Neuronal stem cell (in vitro differentiated cells): Measurements from ENCODE around the gene LYRM1.
A peak's percentile ranks its signal among the peaks of the same experiment; 100 is the strongest.
"Not testable (repeated sequence)": the region's sequence is repeated elsewhere in the genome, so short reads cannot be mapped to it uniquely, and the experiment has no call there.

ENCODE experiments used
- DNase-seq: peaks from one replicate; pipeline ENCODE4 v3.0.0-alpha.2; 2013; ENCODE audit warnings: low spot score
- H2AFZ ChIP-seq: one replicate; pipeline ENCODE4 v1.6.1; 2013; ENCODE audit warnings: mild to moderate bottlenecking, low read length, inconsistent platforms
- H2AK5ac ChIP-seq: 2 replicates; pipeline ENCODE4 v1.6.1; 2013; ENCODE audit warnings: low read depth, mild to moderate bottlenecking, inconsistent platforms, low read length, moderate library complexity, mixed read lengths
- H2BK120ac ChIP-seq: 2 replicates; pipeline ENCODE4 v1.6.1; 2013; ENCODE audit warnings: low read depth, mild to moderate bottlenecking, inconsistent platforms, low read length, moderate library complexity, mixed read lengths
- H2BK12ac ChIP-seq: one replicate; pipeline ENCODE4 v1.6.1; 2013; ENCODE audit warnings: low read length, inconsistent platforms
- H2BK15ac ChIP-seq: 2 replicates; pipeline ENCODE4 v1.6.1; 2013; ENCODE audit warnings: mild to moderate bottlenecking, low read length, inconsistent platforms, mixed read lengths
- H2BK5ac ChIP-seq: one replicate; pipeline ENCODE4 v1.6.1; 2013; ENCODE audit warnings: inconsistent platforms, mild to moderate bottlenecking, low read length, moderate library complexity
- H3K14ac ChIP-seq: one replicate; pipeline ENCODE4 v1.6.1; 2013; ENCODE audit warnings: low read length, inconsistent platforms
- H3K18ac ChIP-seq: 2 replicates; pipeline ENCODE4 v1.6.1; 2013; ENCODE audit warnings: low read length, inconsistent platforms
- H3K23ac ChIP-seq: 2 replicates; pipeline ENCODE4 v1.6.1; 2013; ENCODE audit warnings: low read depth, mild to moderate bottlenecking, mixed read lengths, low read length, inconsistent platforms; ENCODE audit not compliant: poor library complexity
- H3K27ac ChIP-seq: replicated peaks from 3 replicates; pipeline ENCODE4 v1.5.1; 2013; ENCODE audit warnings: low read length, inconsistent platforms
- H3K27me3 ChIP-seq, 3 experiments: 2 replicates each; pipeline ENCODE4 v1.6.1; 2013; ENCODE audit warnings: low read length in 3 of 3, mild to moderate bottlenecking in 2 of 3, inconsistent platforms in 1 of 3, low read depth in 1 of 3, mixed read lengths in 1 of 3, moderate library complexity in 1 of 3; ENCODE audit not compliant: control insufficient read depth in 3 of 3, insufficient read depth in 3 of 3
- H3K36me3 ChIP-seq, 2 donors: replicated peaks in 1 of 2; 2 replicates each; pipeline ENCODE4 v1.6.1; 2013; ENCODE audit warnings: low read length in 2 of 2; ENCODE audit not compliant: control insufficient read depth in 2 of 2, insufficient read depth in 2 of 2
- H3K4ac ChIP-seq: 2 replicates; pipeline ENCODE4 v1.6.1; 2013; ENCODE audit warnings: inconsistent platforms, mild to moderate bottlenecking, low read length, moderate library complexity
- H3K4me1 ChIP-seq, 2 donors: 1 replicate in 1 of 2; 2 replicates in 1 of 2; pipeline ENCODE4 v1.6.1; 2013; ENCODE audit warnings: low read length in 2 of 2, low read depth in 1 of 2; ENCODE audit not compliant: control insufficient read depth in 2 of 2, insufficient read depth in 1 of 2
- H3K4me2 ChIP-seq: one replicate; pipeline ENCODE4 v1.6.1; 2013; ENCODE audit warnings: mild to moderate bottlenecking, low read length, inconsistent platforms; ENCODE audit not compliant: insufficient read depth, poor library complexity, severe bottlenecking
- H3K4me3 ChIP-seq, 2 donors: 2 replicates each; pipeline ENCODE4 v1.5.1; 2013; ENCODE audit warnings: low read length in 2 of 2, mild to moderate bottlenecking in 2 of 2, inconsistent platforms in 1 of 2, moderate library complexity in 1 of 2
- H3K79me1 ChIP-seq: one replicate; pipeline ENCODE4 v1.6.1; 2013; ENCODE audit warnings: low read depth, mild to moderate bottlenecking, inconsistent platforms, low read length, moderate library complexity
- H3K9ac ChIP-seq: one replicate; pipeline ENCODE4 v1.6.1; 2013; ENCODE audit warnings: mild to moderate bottlenecking, low read depth, low read length, inconsistent platforms; ENCODE audit not compliant: poor library complexity
- H3K9me3 ChIP-seq, 2 donors: replicated peaks in 1 of 2; 2 replicates each; pipeline versions ENCODE3 to v1.6.1; 2013; ENCODE audit warnings: low read length in 2 of 2, mild to moderate bottlenecking in 2 of 2, inconsistent platforms in 1 of 2, low read depth in 1 of 2, mixed read lengths in 1 of 2, moderate library complexity in 1 of 2; ENCODE audit not compliant: control insufficient read depth in 2 of 2, insufficient read depth in 1 of 2
- H4K8ac ChIP-seq: one replicate; pipeline ENCODE4 v1.6.1; 2013; ENCODE audit warnings: low read depth, mild to moderate bottlenecking, inconsistent platforms, low read length, moderate library complexity
- H4K91ac ChIP-seq: one replicate; pipeline ENCODE4 v1.6.1; 2013; ENCODE audit warnings: low read length, low read depth, mild to moderate bottlenecking, inconsistent platforms; ENCODE audit not compliant: poor library complexity
- WGBS, 2 donors: extraction: QIAGEN DNeasy Blood & Tissue Kit; methylation state at CpG; one replicate each; pipeline ENCODE4 v1.1.7; 2013; ENCODE audit warnings: missing lambda C conversion rate in 2 of 2, mixed read lengths in 1 of 2; ENCODE audit not compliant: insufficient read length in 2 of 2, insufficient replicate concordance in 1 of 2; ENCODE audit errors: extremely low coverage in 2 of 2; 5-methylcytosine and 5-hydroxymethylcytosine counted together

Gene LYRM1

GRCh38 chr16:20941636-20941926, 41.0 kb downstream of the LYRM1 start:
- no peak overlapping the region for H3K4ac ChIP-seq
- H2BK5ac ChIP-seq: no peak overlapping the region
- no peak overlapping the region for H3K18ac ChIP-seq
- DNase-seq: no peak
- H3K9ac ChIP-seq: no peak overlapping the region
- no peak overlapping the region for H2BK15ac ChIP-seq
- no peak overlapping the region for H4K91ac ChIP-seq
- no peak overlapping the region for H2AFZ ChIP-seq
- no peak overlapping the region for H3K4me2 ChIP-seq
- no peak overlapping the region for H2AK5ac ChIP-seq
- H3K79me1 ChIP-seq: no peaks in the 10 kb centered on the region
- no peaks in the 10 kb centered on the region for H3K27me3 ChIP-seq
- no peak overlapping the region for H3K14ac ChIP-seq
- no peak overlapping the region for H3K27ac ChIP-seq
- no peaks in the 10 kb centered on the region for H3K4me1 ChIP-seq
- no peak overlapping the region for H2BK12ac ChIP-seq
- H3K36me3 ChIP-seq: no peaks in the 10 kb centered on the region
- H3K23ac ChIP-seq: no peak overlapping the region
- no peak overlapping the region for H2BK120ac ChIP-seq
- H3K4me3 ChIP-seq: no peak overlapping the region
- WGBS, 2 donors: no CpG with 5 or more reads among the region's 6 CpGs
- no peak overlapping the region for H4K8ac ChIP-seq
- no peaks in the 10 kb centered on the region for H3K9me3 ChIP-seq

- Histone ChIP-seq H3K4me1 (no peaks in the 10 kb centered on the region), H3K23ac (no peak overlapping the region), H3K79me1 (no peaks in the 10 kb centered on the region), H3K4me2 (no peak overlapping the region), H3K9me3 (no peaks in the 10 kb centered on the region), H2BK15ac (no peak overlapping the region), H2AK5ac (no peak overlapping the region), H2AFZ (no peak overlapping the region), H2BK12ac (no peak overlapping the region), H3K36me3 (no peaks in the 10 kb centered on the region), H2BK5ac (no peak overlapping the region), H2BK120ac (no peak overlapping the region), H3K18ac (no peak overlapping the region), H3K27me3 (no peaks in the 10 kb centered on the region), H3K4me3 (no peak overlapping the region), H4K91ac (no peak overlapping the region), H4K8ac (no peak overlapping the region), H3K9ac (no peak overlapping the region), H3K14ac (no peak overlapping the region), H3K4ac (no peak overlapping the region), H3K27ac (no peak overlapping the region)
- no CpG with 5 or more reads among the region's 4 CpGs for WGBS, 2 donors
- no peak for DNase-seq
These were observed 41.7 kb downstream of the LYRM1 start for GRCh38 chr16:20942256-20942655.

GRCh38 chr16:20944861-20945574, 44.4 kb downstream of the LYRM1 start:
- Histone ChIP-seq H3K9me3 (no peaks in the 10 kb centered on the region), H3K23ac (no peak overlapping the region), H3K4ac (no peak overlapping the region), H2BK12ac (no peak overlapping the region), H3K36me3 (no peaks in the 10 kb centered on the region), H3K79me1 (no peaks in the 10 kb centered on the region), H3K9ac (no peak overlapping the region), H2AFZ (peak overlapping the region; percentile 54), H3K27me3 (no peaks in the 10 kb centered on the region), H4K8ac (no peak overlapping the region), H2BK15ac (no peak overlapping the region), H3K14ac (no peak overlapping the region), H3K27ac (no peak overlapping the region), H2BK5ac (no peak overlapping the region), H3K18ac (no peak overlapping the region), H3K4me1 (no peaks in the 10 kb centered on the region), H3K4me3 (no peak overlapping the region), H3K4me2 (no peak overlapping the region), H2AK5ac (no peak overlapping the region), H2BK120ac (no peak overlapping the region), H4K91ac (no peak overlapping the region)
- no peak for DNase-seq
- whole genome bisulfite sequencing, 2 donors: no CpG with 5 or more reads among the region's 5 CpGs

DNA sequence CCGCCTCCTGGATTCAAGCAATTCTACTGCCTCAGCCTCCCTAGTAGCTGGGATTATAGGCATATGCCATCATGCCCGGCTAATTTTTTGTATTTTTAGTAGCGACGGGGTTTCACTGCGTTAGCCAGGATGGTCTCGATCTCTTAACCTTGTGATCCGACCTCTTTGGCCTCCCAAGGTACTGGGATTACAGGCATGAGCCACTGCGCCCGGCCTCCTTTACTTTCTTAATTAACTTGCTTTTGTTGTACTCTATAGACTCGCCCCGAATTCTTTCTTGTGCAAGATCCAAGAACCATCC, 45.0 kb downstream of the LYRM1 start:
- not testable (repeated sequence) for H3K4me3 ChIP-seq, H2AFZ ChIP-seq, H3K4me2 ChIP-seq, H2BK12ac ChIP-seq, DNase-seq, H3K4ac ChIP-seq, H3K9me3 ChIP-seq, H2AK5ac ChIP-seq, H3K36me3 ChIP-seq, H3K4me1 ChIP-seq, H3K27me3 ChIP-seq, H3K14ac ChIP-seq, H3K27ac ChIP-seq, H2BK120ac ChIP-seq, H3K79me1 ChIP-seq, H4K91ac ChIP-seq, H3K18ac ChIP-seq, H3K23ac ChIP-seq, H2BK15ac ChIP-seq, H2BK5ac ChIP-seq, H3K9ac ChIP-seq, H4K8ac ChIP-seq
- no CpG with 5 or more reads among the region's 11 CpGs for WGBS, 2 donors
